Tibial artery (tissue), 4 donors: ENCODE data around the gene WAC.
"Not testable (repeated sequence)": the region's sequence is repeated elsewhere in the genome, so short reads cannot be mapped to it uniquely, and the experiment has no call there.

Experiments used
- DNase-seq, 2 donors: peaks; one replicate each; pipeline ENCODE4 v3.0.0-alpha.2; 2019
- H3K27ac ChIP-seq, 2 donors: fragments of 200-600 bp; sonication (generic) in 1 of 2; 1 replicate in 1 of 2; 2 replicates in 1 of 2; pipeline ENCODE4 v1.5.1; 2018 to 2019; ENCODE audit warnings: mild to moderate bottlenecking in 1 of 2
- H3K27me3 ChIP-seq, 2 donors: fragments of 200-600 bp; sonication (generic) in 1 of 2; one replicate each; pipeline versions ENCODE4 v1.5.1 to v1.6.0; 2016 to 2019
- H3K36me3 ChIP-seq, 3 donors: fragments of 200-600 bp; sonication (generic) in 2 of 3; one replicate each; pipeline ENCODE4 v1.5.1; 2016 to 2019; ENCODE audit warnings: mild to moderate bottlenecking in 2 of 3
- H3K4me1 ChIP-seq, 4 donors: fragments of 200-600 bp; sonication (generic) in 2 of 4; 1 replicate in 3 of 4; 2 replicates in 1 of 4; pipeline ENCODE4 v1.5.1; 2016 to 2019
- H3K4me3 ChIP-seq, 2 donors: fragments of 200-600 bp; sonication (generic) in 1 of 2; 1 replicate in 1 of 2; 2 replicates in 1 of 2; pipeline ENCODE4 v1.5.1; 2018 to 2019; ENCODE audit warnings: mild to moderate bottlenecking in 2 of 2
- H3K9me3 ChIP-seq, 3 donors: fragments of 200-600 bp; sonication (generic) in 1 of 3; one replicate each; pipeline ENCODE4 v1.5.1; 2016 to 2019
- CTCF ChIP-seq, 2 experiments: fragments of 200-600 bp in 1 of 2; fragments of 450-650 bp in 1 of 2; IDR thresholded peaks; one replicate each; pipeline ENCODE4 v1.5.1; 2017 to 2019; ENCODE audit warnings: antibody characterized with exemption in 2 of 2, mild to moderate bottlenecking in 1 of 2, moderate library complexity in 1 of 2
- intact Hi-C: fragments of 100-400 bp; cut with DNase I; formaldehyde crosslinking; loops from one replicate; pipeline ENCODE4 v1.15.0; 2023; ENCODE audit warnings: low total_unique reads

Gene WAC

GRCh38 chr10:28570598-28570997 is 37.7 kb downstream of the WAC start:
- no peak for TF ChIP-seq CTCF (IDR thresholded peaks at IDR 0.05)
- Histone ChIP-seq H3K36me3 (peaks cover 0 to 8% (median 0%) of the 10 kb centered on the region in 3 donors), H3K4me1 (peaks cover 0 to 83% (median 32%) of the 10 kb centered on the region in 4 donors), H3K27ac (no peak overlapping the region), H3K9me3 (no peaks in the 10 kb centered on the region), H3K27me3 (no peaks in the 10 kb centered on the region), H3K4me3 (no peak overlapping the region)
- no peak for DNase-seq
- intact Hi-C loops, result no loop called here

GRCh38 chr10:28571265-28571664 is 38.3 kb downstream of the WAC start:
- Histone ChIP-seq H3K27me3 (no peaks in the 10 kb centered on the region), H3K27ac (no peak overlapping the region), H3K4me3 (no peak overlapping the region), H3K9me3 (no peaks in the 10 kb centered on the region), H3K4me1 (peaks cover 0 to 83% (median 28%) of the 10 kb centered on the region in 4 donors), H3K36me3 (peaks cover 0 to 8% (median 0%) of the 10 kb centered on the region in 3 donors)
- DNase-seq, result no peak
- TF ChIP-seq CTCF (IDR thresholded peaks at IDR 0.05), result no peak
- intact Hi-C loops, result no loop called here

DNA sequence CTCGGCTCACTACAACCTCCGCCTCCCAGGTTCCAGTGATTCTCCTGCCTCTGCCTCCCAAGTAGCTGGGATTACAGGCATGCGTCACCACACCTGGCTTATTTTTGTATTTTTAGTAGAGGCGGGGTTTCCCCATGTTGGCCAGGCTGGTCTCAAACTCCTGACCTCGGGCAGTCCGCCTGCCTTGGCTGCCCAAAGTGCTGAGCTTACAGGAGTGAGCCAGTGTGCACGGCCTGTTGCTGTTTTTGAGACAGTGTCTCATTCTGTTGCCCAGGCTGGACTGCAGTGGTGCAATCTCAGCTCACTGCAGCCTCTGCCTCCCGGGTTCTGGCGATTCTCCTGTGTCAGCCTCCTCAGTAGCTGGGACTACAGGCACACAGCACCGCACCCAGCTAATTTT is 41.3 kb downstream of the WAC start:
- H3K9me3 ChIP-seq, H3K4me3 ChIP-seq, H3K27me3 ChIP-seq, DNase-seq, H3K27ac ChIP-seq, H3K36me3 ChIP-seq, intact Hi-C loops: not testable (repeated sequence)
- peaks cover 0 to 85% (median 24%) of the 10 kb centered on the region in 4 donors for H3K4me1 ChIP-seq

DNA sequence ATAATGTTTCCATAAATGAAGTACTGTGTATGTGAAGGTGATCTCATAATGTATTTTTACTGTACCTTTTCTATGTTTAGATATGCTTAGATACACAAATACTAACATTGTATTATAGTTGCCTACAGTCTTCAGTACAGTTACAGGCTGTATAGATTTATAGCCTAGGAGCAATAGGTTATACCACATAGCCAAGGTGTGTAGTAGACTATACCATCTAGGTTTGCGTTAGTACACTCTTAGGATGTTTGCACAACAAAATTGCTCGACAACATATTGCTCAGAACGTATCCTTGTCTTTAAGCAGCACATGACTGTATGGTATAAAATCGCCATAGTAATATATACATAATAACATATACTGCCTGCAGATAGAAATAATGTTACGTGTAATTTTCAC is 42.9 kb downstream of the WAC start:
- intact Hi-C loops, result no loop called here

GRCh38 chr10:28577506-28577905 is 44.6 kb downstream of the WAC start:
- intact Hi-C loops, result no loop called here
- H3K4me3 ChIP-seq, result no peak overlapping the region
- no peak for TF ChIP-seq CTCF (IDR thresholded peaks at IDR 0.05)
- H3K4me1 ChIP-seq, result peaks cover 0 to 91% (median 27%) of the 10 kb centered on the region in 4 donors
- no peaks in the 10 kb centered on the region for H3K27me3 ChIP-seq
- DNase-seq, result no peak
- no peaks in the 10 kb centered on the region for H3K9me3 ChIP-seq
- H3K27ac ChIP-seq, result no peak overlapping the region
- peaks cover 0 to 8% (median 0%) of the 10 kb centered on the region in 3 donors for H3K36me3 ChIP-seq

More for the DNA sequence above, 42.9 kb downstream of the WAC start:
- H3K4me3 ChIP-seq, result no peak overlapping the region
- H3K27me3 ChIP-seq, result no peaks in the 10 kb centered on the region
- H3K27ac ChIP-seq, result no peak overlapping the region
- peaks cover 0 to 8% (median 0%) of the 10 kb centered on the region in 3 donors for H3K36me3 ChIP-seq
- no peak for TF ChIP-seq CTCF (IDR thresholded peaks at IDR 0.05)
- no peak for DNase-seq
- no peaks in the 10 kb centered on the region for H3K9me3 ChIP-seq
- H3K4me1 ChIP-seq, result peaks cover 0 to 87% (median 19%) of the 10 kb centered on the region in 4 donors

DNA sequence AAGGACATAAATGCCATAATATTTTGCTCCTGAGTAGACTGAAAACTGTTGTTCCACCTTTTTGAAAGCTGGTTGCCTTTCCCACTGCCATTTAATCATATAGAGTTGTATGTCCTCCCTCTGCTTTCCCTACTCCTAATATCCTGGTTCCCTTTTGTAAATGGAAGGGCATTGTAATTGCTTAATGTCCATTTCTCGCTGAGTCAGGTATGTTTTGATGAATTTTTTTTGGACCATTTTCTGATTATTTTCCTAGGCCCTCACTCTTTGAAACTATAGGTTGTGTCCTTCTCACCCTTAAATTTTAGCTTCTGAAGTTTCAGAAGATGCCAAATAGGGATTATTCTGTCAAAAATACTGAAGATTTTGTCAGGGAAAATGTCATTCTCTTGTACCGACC is 45.5 kb downstream of the WAC start:
- Histone ChIP-seq H3K27me3 (no peaks in the 10 kb centered on the region), H3K4me1 (peaks cover 0 to 81% (median 24%) of the 10 kb centered on the region in 4 donors), H3K36me3 (peaks cover 0 to 10% (median under 1%) of the 10 kb centered on the region in 3 donors), H3K9me3 (no peaks in the 10 kb centered on the region), H3K4me3 (no peak overlapping the region), H3K27ac (no peak overlapping the region)
- no peak for DNase-seq
- TF ChIP-seq CTCF (IDR thresholded peaks at IDR 0.05), result no peak
- intact Hi-C loops, result no loop called here
